Fibroblast of lung (primary cell): ENCODE measurements around the gene MACROD1. TPM values are rescaled to one million over a fixed set of nuclear protein-coding genes. Genes with fewer than 3 reads are reported as not detected.

Experiments
- DNase-seq, 2 donors: peaks; one replicate each; pipeline versions ENCODE4 v3.0.0 to v3.0.0-alpha.2; 2010; ENCODE audit warnings: low read depth in 2 of 2
- H2AFZ ChIP-seq: 2 replicates; pipeline ENCODE4 v1.5.1; 2012; ENCODE audit warnings: low read length, control low read depth, inconsistent platforms
- H3K27ac ChIP-seq: 2 replicates; pipeline ENCODE4 v1.5.1; 2011; ENCODE audit warnings: low read length, control low read depth; ENCODE audit not compliant: insufficient read depth
- H3K27me3 ChIP-seq: 2 replicates; pipeline ENCODE4 v1.5.1; 2011; ENCODE audit warnings: mild to moderate bottlenecking, low read length; ENCODE audit not compliant: control insufficient read depth, insufficient read depth
- H3K36me3 ChIP-seq: 2 replicates; pipeline ENCODE4 v1.5.1; 2011; ENCODE audit warnings: low read length; ENCODE audit not compliant: control insufficient read depth, insufficient read depth
- H3K4me1 ChIP-seq: 2 replicates; pipeline ENCODE4 v1.5.1; 2011; ENCODE audit warnings: low read length; ENCODE audit not compliant: control insufficient read depth, insufficient read depth; ENCODE audit errors: extremely low read depth
- H3K4me2 ChIP-seq: 2 replicates; pipeline ENCODE4 v1.5.1; 2011; ENCODE audit warnings: low read length, control low read depth; ENCODE audit not compliant: insufficient read depth; ENCODE audit errors: extremely low read depth
- H3K4me3 ChIP-seq, 4 experiments: fragments of 200-600 bp in 1 of 4; sonication (generic) in 1 of 4; replicated peaks in 1 of 4; 2 replicates each; pipeline ENCODE4 v1.5.1; 2011 to 2016; ENCODE audit warnings: low read length in 4 of 4, low read depth in 3 of 4, mild to moderate bottlenecking in 3 of 4, control low read depth in 2 of 4, inconsistent platforms in 1 of 4, mixed read lengths in 1 of 4; ENCODE audit not compliant: insufficient read depth in 1 of 4; ENCODE audit errors: control extremely low read depth in 1 of 4
- H3K79me2 ChIP-seq: 2 replicates; pipeline ENCODE4 v1.5.1; 2012; ENCODE audit warnings: mild to moderate bottlenecking, low read length, inconsistent platforms; ENCODE audit not compliant: control insufficient read depth, insufficient read depth
- H3K9ac ChIP-seq: 2 replicates; pipeline ENCODE4 v1.5.1; 2011; ENCODE audit warnings: mild to moderate bottlenecking, low read length, control low read depth; ENCODE audit not compliant: insufficient read depth
- H3K9me3 ChIP-seq: 2 replicates; pipeline ENCODE4 v1.5.1; 2012; ENCODE audit warnings: low read depth, low read length; ENCODE audit not compliant: control insufficient read depth, insufficient read depth
- H4K20me1 ChIP-seq: 2 replicates; pipeline ENCODE4 v1.5.1; 2011; ENCODE audit warnings: low read length; ENCODE audit not compliant: control insufficient read depth, insufficient read depth; ENCODE audit errors: extremely low read depth
- CTCF ChIP-seq, 2 donors: IDR thresholded peaks in 1 of 2; conservative IDR thresholded peaks in 1 of 2; 1 replicate in 1 of 2; 2 replicates in 1 of 2; pipeline ENCODE4 v1.5.1; 2011 to 2012; ENCODE audit warnings: low read length in 2 of 2, control low read depth in 1 of 2, inconsistent platforms in 1 of 2, low read depth in 1 of 2, mild to moderate bottlenecking in 1 of 2
- EZH2 ChIP-seq: IDR thresholded peaks from 2 replicates; pipeline ENCODE4 v1.5.1; 2012; ENCODE audit warnings: low read length, control low read depth, mild to moderate bottlenecking; ENCODE audit errors: missing control alignments
- polyA plus RNA-seq, 2 donors: library from polyadenylated mRNA; depleted of rRNA in 1 of 2; stranded (reverse) in 1 of 2; unstranded in 1 of 2; fragments of >200 nt; gene quantifications; 2 replicates each; pipeline ENCODE4 v1.2.1, GENCODE V29; 2011 to 2012; ENCODE audit warnings: missing spikeins in 1 of 2
- total RNA-seq: library from RNA; depleted of rRNA; stranded (reverse); fragments of >200 nt; gene quantifications from 2 replicates; pipeline ENCODE4 v1.2.1, GENCODE V29; 2014

MACROD1 gene
- total and polyA plus RNA-seq, 2 donors (not counting 1 experiment from before 2014, with no cell fraction given), result 8.8 to 24.8 TPM

- Histone ChIP-seq H3K9ac (no peak overlapping the region), H3K4me3 (no peak overlapping the region), H3K4me1 (no peaks in the 10 kb centered on the region), H3K27me3 (no peaks in the 10 kb centered on the region), H3K79me2 (no peaks in the 10 kb centered on the region), H3K36me3 (no peaks in the 10 kb centered on the region), H3K9me3 (no peaks in the 10 kb centered on the region), H3K27ac (no peak overlapping the region), H2AFZ (no peak overlapping the region), H3K4me2 (no peak overlapping the region), H4K20me1 (no peaks in the 10 kb centered on the region)
- no peak for TF ChIP-seq EZH2
- no peak for TF ChIP-seq CTCF (conservative IDR thresholded peaks at IDR 0.05 in 1 of 2, IDR thresholded peaks at IDR 0.05 in 1 of 2; ENCODE audit: low read depth in 1 of 2, low read length in 2 of 2)
- peak in 1 of 2 donors; percentile 11 for DNase-seq
Measured at GRCh38 chr11:64095273-64095817, 70.6 kb downstream of the MACROD1 start.

GRCh38 chr11:64094463-64095260, 71.3 kb downstream of the MACROD1 start:
- H3K27ac ChIP-seq, result no peak overlapping the region
- no peak overlapping the region for H2AFZ ChIP-seq
- no peaks in the 10 kb centered on the region for H4K20me1 ChIP-seq

More at GRCh38 chr11:64094463-64095260, 71.3 kb downstream of the MACROD1 start:
- H3K27me3 ChIP-seq, result peaks cover 2% of the 10 kb centered on the region
- no peaks in the 10 kb centered on the region for H3K79me2 ChIP-seq
- H3K36me3 ChIP-seq, result no peaks in the 10 kb centered on the region
- H3K4me3 ChIP-seq, result no peak overlapping the region
- TF ChIP-seq CTCF (conservative IDR thresholded peaks at IDR 0.05 in 1 of 2, IDR thresholded peaks at IDR 0.05 in 1 of 2; ENCODE audit: low read depth in 1 of 2, low read length in 2 of 2) (peak in 1 of 2 donors; percentile 2), EZH2 (no peak)
- H3K4me1 ChIP-seq, result no peaks in the 10 kb centered on the region
- H3K4me2 ChIP-seq, result no peak overlapping the region
- H3K9ac ChIP-seq, result no peak overlapping the region
- H3K9me3 ChIP-seq, result no peaks in the 10 kb centered on the region
- peak; percentile 84 for DNase-seq
